MCF 10A (cell line): Measurements from ENCODE around the gene ADAP1. TPM values are rescaled to one million over a fixed set of nuclear protein-coding genes. Genes with fewer than 3 reads are reported as not detected.

ENCODE experiments used
- BruUV-seq: library from RNA; stranded (reverse); fragments of 400-500 nt; replicated peaks from 2 replicates; lab custom pipeline; 2021; lab: Mats Ljungman, UMichigan
- CTCF ChIA-PET: fragments of 300-600 bp; sonication (Branson Sonifier 250); formaldehyde crosslinking; extraction: SDS; loops from one replicate; lab custom pipeline; 2021; ENCODE audit warnings: antibody characterized with exemption, inconsistent platforms; lab: Yijun Ruan, JAX
- POLR2A ChIA-PET: fragments of 300-600, 350-650 bp; sonication (Branson Sonifier 250); formaldehyde crosslinking; extraction: SDS; loops from one replicate; lab custom pipeline; 2020; ENCODE audit warnings: antibody characterized with exemption, inconsistent platforms; lab: Yijun Ruan, JAX
- DNase-seq: peaks from one replicate; pipeline ENCODE4 v3.0.0-alpha.2; 2018; ENCODE audit not compliant: unreplicated experiment
- H3K27ac Mint-ChIP-seq: one replicate; pipeline ENCODE4 v1.8.0; 2022; ENCODE audit warnings: mild to moderate bottlenecking, low read depth, mixed read lengths; ENCODE audit not compliant: unreplicated experiment
- H3K27me3 Mint-ChIP-seq: one replicate; pipeline ENCODE4 v1.8.0; 2022; ENCODE audit warnings: mixed read lengths; ENCODE audit not compliant: insufficient read depth, unreplicated experiment
- H3K36me3 Mint-ChIP-seq: one replicate; pipeline ENCODE4 v1.8.0; 2022; ENCODE audit warnings: mild to moderate bottlenecking, moderate library complexity, mixed read lengths; ENCODE audit not compliant: insufficient read depth, unreplicated experiment
- H3K4me1 Mint-ChIP-seq: one replicate; pipeline ENCODE4 v1.8.0; 2022; ENCODE audit warnings: mixed read lengths; ENCODE audit not compliant: insufficient read depth, unreplicated experiment
- H3K4me3 Mint-ChIP-seq: one replicate; pipeline ENCODE4 v1.8.0; 2022; ENCODE audit warnings: mild to moderate bottlenecking, moderate library complexity, mixed read lengths; ENCODE audit not compliant: unreplicated experiment
- H3K9me3 Mint-ChIP-seq: one replicate; pipeline ENCODE4 v1.8.0; 2022; ENCODE audit warnings: mixed read lengths; ENCODE audit not compliant: unreplicated experiment
- intact Hi-C: fragments of 100-400 bp; cut with micrococcal nuclease; formaldehyde crosslinking; loops from 2 replicates; pipeline ENCODE4 v1.14.1; 2022
- total RNA-seq: library from RNA; stranded (reverse); gene quantifications from 2 replicates; pipeline ENCODE4 v1.2.3, GENCODE V29; 2022
- TF ChIP-seq, protein P1 (sequence below): fragments of 200-600 bp; IDR thresholded peaks from one replicate; pipeline ENCODE4 v1.8.0; 2022; ENCODE audit warnings: antibody characterized with exemption, mild to moderate bottlenecking; ENCODE audit not compliant: unreplicated experiment

The ADAP1 gene
- total RNA-seq, 1 experiment from 2014 or later = 7.0 TPM

- ChIA-PET CTCF (interaction anchor here (0.6 to 1.4 kb wide), 5 partner anchors 23 to 1554 kb away, joined by 3 to 4 read pairs (median 4); no protein-coding TSS in a partner anchor), POLR2A (interaction anchor here (0.9 kb wide), 1 partner anchor 15 kb away, joined by 3 read pairs; no protein-coding TSS in a partner anchor)
- peaks cover 4% of the 10 kb centered on the region for H3K4me1 Mint-ChIP-seq
- BruUV-seq = no TSS peak
- H3K9me3 Mint-ChIP-seq = no peaks in the 10 kb centered on the region
- no peak for DNase-seq
- H3K27me3 Mint-ChIP-seq = peaks cover 19% of the 10 kb centered on the region
- TF ChIP-seq, protein P1, sequence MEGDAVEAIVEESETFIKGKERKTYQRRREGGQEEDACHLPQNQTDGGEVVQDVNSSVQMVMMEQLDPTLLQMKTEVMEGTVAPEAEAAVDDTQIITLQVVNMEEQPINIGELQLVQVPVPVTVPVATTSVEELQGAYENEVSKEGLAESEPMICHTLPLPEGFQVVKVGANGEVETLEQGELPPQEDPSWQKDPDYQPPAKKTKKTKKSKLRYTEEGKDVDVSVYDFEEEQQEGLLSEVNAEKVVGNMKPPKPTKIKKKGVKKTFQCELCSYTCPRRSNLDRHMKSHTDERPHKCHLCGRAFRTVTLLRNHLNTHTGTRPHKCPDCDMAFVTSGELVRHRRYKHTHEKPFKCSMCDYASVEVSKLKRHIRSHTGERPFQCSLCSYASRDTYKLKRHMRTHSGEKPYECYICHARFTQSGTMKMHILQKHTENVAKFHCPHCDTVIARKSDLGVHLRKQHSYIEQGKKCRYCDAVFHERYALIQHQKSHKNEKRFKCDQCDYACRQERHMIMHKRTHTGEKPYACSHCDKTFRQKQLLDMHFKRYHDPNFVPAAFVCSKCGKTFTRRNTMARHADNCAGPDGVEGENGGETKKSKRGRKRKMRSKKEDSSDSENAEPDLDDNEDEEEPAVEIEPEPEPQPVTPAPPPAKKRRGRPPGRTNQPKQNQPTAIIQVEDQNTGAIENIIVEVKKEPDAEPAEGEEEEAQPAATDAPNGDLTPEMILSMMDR = no peak
- no peaks in the 10 kb centered on the region for H3K36me3 Mint-ChIP-seq
- no peak overlapping the region for H3K4me3 Mint-ChIP-seq
- no peak overlapping the region for H3K27ac Mint-ChIP-seq
- intact Hi-C loops = no loop called here
Observed at GRCh38 chr7:907158-907980, 47.1 kb downstream of the ADAP1 start.

- intact Hi-C loops = no loop called here
- POLR2A ChIA-PET = no interaction called here
- Mint-ChIP-seq H3K4me3 (no peak overlapping the region), H3K4me1 (peaks cover 4% of the 10 kb centered on the region), H3K36me3 (no peaks in the 10 kb centered on the region), H3K9me3 (no peaks in the 10 kb centered on the region), H3K27me3 (peaks cover 19% of the 10 kb centered on the region), H3K27ac (no peak overlapping the region)
- TF ChIP-seq, protein P1 = no peak
- CTCF ChIA-PET = no interaction called here
- DNase-seq = no peak
- BruUV-seq = no TSS peak
Observed at GRCh38 chr7:906776-907157, 47.7 kb downstream of the ADAP1 start.

- no peak overlapping the region for H3K4me3 Mint-ChIP-seq
- no peak overlapping the region for H3K27ac Mint-ChIP-seq
- no peaks in the 10 kb centered on the region for H3K9me3 Mint-ChIP-seq
- DNase-seq = peak; percentile 60
- intact Hi-C loops = no loop called here
- POLR2A ChIA-PET = no interaction called here
- no TSS peak for BruUV-seq
- CTCF ChIA-PET = no interaction called here
- H3K4me1 Mint-ChIP-seq = peaks cover 4% of the 10 kb centered on the region
- TF ChIP-seq, protein P1 = no peak
- peaks cover 19% of the 10 kb centered on the region for H3K27me3 Mint-ChIP-seq
- H3K36me3 Mint-ChIP-seq = no peaks in the 10 kb centered on the region
Observed at GRCh38 chr7:904847-905246, 49.6 kb downstream of the ADAP1 start.

GRCh38 chr7:903921-904755 lies 50.3 kb downstream of the ADAP1 start:
- Mint-ChIP-seq H3K36me3 (peaks cover 6% of the 10 kb centered on the region), H3K4me3 (no peak overlapping the region), H3K4me1 (peaks cover 4% of the 10 kb centered on the region), H3K9me3 (no peaks in the 10 kb centered on the region), H3K27me3 (peaks cover 19% of the 10 kb centered on the region), H3K27ac (no peak overlapping the region)
- ChIA-PET POLR2A (no interaction called here), CTCF (interaction anchor here (0.7 kb wide), 1 partner anchor 52 kb away, joined by 3 read pairs; no protein-coding TSS in a partner anchor)
- BruUV-seq = no TSS peak
- intact Hi-C loops = no loop called here
- no peak for DNase-seq
- TF ChIP-seq, protein P1 = no peak
